Measurements from ENCODE around the gene LCN12.

Gene LCN12

DNA sequence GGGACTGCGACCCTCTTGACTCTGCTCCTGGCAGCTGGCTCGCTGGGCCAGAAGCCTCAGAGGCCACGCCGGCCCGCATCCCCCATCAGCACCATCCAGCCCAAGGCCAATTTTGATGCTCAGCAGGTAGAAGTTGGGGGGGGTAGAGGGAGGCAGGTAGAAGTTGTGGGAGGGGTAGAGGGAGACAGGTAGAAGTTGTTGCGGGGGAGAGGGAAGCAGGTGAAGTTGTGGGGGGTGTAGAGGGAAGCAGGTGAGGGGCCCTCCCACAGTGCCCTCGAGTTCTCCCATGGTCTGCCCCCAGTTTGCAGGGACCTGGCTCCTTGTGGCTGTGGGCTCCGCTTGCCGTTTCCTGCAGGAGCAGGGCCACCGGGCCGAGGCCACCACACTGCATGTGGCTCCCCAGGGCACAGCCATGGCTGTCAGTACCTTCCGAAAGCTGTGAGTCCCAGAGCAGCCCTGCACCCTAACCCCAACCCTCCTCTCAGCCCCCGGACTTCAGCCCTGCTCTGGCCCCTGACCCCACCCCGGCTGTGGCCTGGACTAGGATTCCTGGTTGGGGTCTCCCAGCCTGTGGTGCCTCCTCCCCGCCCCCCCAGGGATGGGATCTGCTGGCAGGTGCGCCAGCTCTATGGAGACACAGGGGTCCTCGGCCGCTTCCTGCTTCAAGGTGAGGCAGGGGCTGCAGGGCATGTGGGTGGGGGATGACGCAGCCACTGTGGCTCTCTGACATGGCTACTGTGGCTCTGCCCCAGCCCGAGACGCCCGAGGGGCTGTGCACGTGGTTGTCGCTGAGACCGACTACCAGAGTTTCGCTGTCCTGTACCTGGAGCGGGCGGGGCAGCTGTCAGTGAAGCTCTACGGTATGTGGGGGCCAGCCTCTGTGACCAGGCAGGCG, 6.5 kb upstream of the LCN12 start:
- no peak for DNase-seq (ENCODE audit: low spot score)

DNA sequence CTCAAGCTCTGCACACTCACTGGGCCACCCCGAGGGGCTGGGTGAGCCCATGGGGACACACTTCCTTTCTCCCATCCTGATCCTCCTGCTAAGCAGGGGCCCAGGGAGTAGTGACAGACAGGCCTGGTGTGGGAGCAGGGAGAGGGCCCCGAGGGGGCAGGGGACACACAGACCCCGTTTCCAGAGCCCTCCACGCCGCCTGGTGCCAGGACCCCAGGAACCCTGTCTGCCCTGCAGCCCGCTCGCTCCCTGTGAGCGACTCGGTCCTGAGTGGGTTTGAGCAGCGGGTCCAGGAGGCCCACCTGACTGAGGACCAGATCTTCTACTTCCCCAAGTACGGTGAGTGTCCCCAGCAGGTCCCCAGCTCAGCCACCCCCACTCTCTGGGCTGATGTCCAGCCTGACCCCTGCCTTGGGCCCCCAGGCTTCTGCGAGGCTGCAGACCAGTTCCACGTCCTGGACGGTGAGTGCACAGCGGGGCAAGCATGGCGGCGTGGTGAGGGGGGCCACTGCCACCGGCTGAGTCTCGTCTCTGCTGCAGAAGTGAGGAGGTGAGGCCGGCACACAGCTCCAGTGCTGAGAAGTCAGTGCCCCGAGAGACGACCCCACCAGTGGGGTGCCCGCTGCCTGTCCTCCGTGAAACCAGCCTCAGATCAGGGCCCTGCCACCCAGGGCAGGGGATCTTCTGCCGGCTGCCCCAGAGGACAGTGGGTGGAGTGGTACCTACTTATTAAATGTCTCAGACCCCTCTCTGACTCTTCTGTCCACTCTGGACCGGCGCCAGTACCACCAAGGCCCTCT, 5.6 kb upstream of the LCN12 start:
- DNase-seq (ENCODE audit: low spot score): no peak

DNA sequence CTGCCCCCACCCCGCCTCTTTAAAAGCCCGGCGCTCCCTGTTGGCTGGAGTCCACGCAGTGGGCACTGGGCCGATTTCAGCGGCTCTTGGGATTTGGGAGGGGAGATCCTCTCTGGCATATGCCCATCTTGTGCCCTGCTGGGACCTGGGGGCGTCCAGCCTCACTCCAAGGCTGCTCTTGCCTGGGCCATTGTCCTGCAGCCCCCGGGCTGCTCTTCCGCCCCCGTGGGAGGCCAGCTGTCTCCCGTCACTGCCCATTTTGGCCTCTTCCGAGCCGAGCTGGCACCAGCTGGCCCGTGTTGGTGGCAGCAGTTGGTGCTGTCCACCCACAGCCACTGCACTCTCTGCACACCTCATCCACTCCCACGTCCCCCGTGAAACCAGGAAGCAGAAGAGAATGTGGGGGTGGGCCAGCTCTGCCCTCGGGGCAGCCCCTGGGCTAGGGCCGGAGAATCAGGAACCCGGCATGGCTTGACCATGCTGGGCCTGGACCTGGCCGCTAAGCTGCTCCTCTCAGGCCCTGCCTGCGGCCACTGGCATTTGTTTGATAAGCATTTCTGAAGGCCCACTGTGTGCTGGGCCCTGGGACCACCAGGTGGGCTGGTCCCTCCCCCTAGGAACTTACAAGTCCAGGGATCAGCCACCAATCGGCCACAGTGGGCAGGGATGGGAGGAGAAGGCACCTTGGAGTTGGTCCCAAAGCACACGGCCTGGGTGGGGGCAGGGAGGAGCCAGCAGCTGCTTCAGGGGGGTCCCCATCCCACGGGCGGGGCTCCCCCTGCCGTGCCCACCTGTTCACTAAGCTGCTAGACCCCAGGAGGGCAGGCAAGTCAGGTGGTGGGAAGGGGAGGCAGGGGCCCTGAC, 4.8 kb upstream of the LCN12 start:
- DNase-seq (ENCODE audit: low spot score): no peak

DNA sequence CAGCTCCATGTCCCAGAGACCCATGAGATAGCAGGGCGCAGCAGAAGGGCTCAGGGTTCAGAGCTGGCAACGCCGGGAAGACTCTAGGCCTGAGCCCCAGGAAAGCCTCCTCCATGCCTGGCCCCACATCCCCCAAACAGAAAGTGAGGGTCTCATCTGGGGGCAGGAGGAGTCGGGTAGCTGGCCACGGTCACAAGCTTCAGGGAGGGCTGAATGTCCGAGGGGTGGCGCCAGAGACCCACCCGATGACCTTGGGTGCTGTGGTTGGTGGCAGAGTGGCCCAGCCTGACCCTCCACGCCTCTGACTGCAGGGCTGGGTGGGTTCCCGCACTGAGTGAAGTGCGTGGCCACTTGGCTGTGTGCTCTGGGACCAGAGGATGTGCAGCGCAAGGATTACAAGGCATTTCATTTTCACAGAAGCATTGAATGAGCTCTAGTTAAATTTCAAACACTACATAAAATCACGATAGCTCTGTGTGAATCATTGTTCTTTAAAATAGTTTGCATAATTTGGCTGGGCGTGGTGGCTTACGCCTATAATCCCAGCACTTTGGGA, 4.0 kb upstream of the LCN12 start:
- peak; percentile 30 for DNase-seq (ENCODE audit: low spot score)

- no peak for DNase-seq (ENCODE audit: low spot score)
Measured at GRCh38 chr9:136949239-136949816, 2.7 kb upstream of the LCN12 start.

GRCh38 chr9:136949817-136950655, 2.0 kb upstream of the LCN12 start:
- peak; percentile 95 for DNase-seq (ENCODE audit: low spot score)

DNA sequence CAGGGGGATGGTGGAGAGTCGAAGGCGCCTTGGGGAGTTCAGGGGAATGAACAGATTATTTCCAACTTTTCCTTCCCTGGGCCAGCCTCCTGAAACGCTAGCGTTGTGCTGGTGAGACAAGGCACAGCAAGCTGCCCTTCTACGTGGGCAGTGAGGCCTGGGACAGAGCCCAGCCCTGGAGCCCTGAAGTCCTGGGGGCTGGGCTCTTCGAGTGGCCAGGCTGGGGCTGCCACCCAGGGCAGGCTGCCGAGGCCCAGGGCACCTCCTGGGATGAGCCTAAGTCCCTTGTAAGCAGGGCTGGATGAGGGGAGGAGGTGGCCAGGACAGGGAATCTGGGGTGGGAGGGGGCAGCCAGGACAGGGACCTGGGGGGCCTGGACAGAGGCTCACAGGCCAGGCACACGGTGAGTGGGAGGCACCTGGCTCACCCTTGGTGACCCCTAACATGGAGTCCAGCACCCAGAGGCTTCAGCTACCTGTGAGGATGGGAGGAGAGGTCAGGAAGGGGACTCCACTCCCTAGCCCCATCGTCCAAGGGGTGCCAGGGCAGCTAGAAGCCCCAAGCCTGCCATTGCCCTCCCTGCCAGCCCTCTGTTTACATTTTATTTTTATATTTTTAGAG, 1.3 kb upstream of the LCN12 start:
- DNase-seq (ENCODE audit: low spot score): peak; percentile 23

- no peak for DNase-seq (ENCODE audit: low spot score)
Measured at GRCh38 chr9:136952321-136952850, 313 bp downstream of the LCN12 start.

DNA sequence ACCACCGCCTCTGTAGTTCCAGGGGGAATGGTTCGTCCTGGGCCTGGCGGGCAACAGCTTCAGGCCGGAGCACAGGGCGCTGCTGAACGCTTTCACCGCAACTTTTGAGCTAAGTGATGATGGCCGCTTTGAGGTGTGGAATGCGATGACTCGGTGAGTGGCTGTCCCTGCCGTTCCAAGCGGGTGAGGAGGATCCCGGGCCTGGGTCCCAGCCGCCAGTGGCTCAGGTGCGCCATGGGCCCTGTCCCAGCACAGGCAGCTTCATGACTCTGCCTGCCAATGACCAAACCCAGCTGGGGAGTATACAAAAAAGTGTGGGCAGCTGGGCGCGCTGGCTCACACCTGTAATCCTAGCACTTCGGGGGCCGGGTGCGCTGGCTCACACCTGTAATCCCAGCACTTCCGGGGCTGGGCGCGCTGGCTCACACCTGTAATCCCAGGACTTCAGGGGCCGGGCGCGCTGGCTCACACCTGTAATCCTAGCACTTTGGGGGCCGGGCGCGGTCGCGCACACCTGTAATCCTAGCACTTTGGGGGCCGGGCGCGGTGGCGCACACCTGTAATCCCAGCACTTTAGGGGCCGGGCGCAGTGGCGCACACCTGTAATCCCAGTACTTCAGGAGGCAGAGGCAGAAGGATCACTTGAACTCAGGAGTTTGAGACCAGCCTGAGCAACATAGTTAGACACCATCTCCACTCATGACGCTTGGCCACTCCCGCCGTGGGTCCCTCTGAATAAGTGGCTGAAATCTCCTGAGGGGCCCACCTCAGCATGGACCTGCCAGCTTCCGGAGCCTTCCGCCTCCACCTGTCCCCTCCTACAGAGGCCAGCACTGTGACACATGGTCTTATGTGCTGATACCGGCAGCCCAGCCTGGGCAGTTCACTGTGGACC, 1.1 kb downstream of the LCN12 start:
- no peak for DNase-seq (ENCODE audit: low spot score)

DNA sequence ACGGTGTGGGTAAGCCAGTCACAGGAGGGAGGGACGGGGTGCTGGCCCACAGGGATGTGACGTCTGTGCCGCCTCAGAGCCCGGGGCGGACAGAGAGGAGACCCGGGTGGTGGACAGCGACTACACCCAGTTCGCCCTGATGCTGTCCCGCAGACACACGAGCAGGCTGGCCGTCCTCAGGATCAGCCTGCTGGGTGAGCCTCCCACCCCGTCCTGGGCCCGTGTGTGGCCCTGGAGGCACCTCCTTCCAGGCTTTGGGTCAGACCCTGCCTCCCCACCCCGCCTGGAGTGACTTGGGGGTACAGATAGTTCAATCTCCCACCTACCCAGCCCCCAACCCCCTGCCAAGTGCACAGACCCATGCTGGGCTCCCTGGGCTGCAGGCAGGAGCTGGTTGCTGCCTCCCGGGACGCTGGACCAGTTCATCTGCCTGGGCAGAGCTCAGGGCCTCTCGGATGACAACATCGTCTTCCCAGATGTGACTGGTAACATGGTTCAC, 1.7 kb downstream of the LCN12 start:
- DNase-seq (ENCODE audit: low spot score): no peak

- no peak for DNase-seq (ENCODE audit: low spot score)
Measured at GRCh38 chr9:136954270-136955083, 2.4 kb downstream of the LCN12 start.

DNA sequence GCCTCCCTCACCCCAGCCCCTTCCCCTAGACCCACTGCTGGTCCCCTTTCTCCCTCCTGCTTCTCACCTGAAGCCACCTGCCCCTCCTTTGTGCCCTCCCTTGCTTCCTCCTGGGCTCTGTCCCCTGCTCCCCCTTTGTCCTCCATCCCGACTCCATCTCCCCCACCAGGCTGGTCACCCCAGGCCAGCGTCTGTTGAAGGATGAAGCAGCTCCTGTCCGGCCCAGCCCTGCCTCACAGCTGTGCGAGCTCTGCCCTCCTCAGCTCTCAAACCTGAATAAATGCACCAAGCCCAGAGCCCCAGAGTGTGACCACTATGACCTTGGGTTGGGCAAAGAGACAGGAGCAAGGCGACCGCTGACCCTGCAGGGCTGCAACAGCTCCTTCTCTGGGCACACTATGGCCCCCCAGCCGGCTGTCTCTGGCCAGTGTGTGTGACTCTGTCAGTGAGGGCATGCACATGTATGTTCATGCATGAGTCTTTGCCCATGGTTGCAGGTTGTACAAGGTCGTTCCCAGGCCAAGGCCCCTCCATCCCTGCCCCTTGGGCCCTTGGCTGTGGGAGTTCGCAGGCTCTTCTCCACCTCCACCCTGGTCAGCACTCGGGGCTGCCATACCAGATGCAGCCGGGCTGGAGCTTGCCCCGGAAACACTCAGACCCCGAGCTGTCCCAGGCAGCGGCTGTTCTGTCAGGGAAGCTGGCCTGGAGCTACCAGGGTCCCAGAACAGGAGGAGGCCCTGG, 3.3 kb downstream of the LCN12 start:
- DNase-seq (ENCODE audit: low spot score): no peak

- DNase-seq (ENCODE audit: low spot score): no peak
Measured at GRCh38 chr9:136955943-136956335, 3.9 kb downstream of the LCN12 start.

GRCh38 chr9:136956604-136957003, 4.5 kb downstream of the LCN12 start:
- DNase-seq (ENCODE audit: low spot score): no peak

- no peak for DNase-seq (ENCODE audit: low spot score)
Measured at GRCh38 chr9:136957461-136957860, 5.4 kb downstream of the LCN12 start.

DNA sequence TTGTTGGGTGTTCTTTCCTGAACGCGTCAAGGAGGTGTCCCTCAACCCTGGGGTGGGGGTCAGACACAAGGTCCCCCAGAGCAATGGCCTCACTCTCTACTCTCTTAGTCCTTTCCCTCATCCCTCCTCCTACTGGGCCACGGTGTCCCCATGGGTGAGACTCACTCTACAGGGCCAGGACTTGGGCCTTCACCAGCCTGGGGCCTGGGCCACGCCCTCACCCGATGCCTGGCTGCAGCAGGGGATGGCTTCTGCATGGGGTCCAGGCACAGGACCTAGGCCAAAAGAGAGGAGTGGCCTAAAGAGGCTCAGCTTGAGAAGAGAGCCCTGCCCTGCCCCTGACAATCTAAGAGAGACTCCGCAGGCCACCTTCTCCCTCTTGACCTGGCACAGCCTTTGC, 5.8 kb downstream of the LCN12 start:
- DNase-seq (ENCODE audit: low spot score): no peak

- DNase-seq (ENCODE audit: low spot score): no peak
Measured at GRCh38 chr9:136958473-136958872, 6.4 kb downstream of the LCN12 start.

Data from kidney tubule cell (primary cell).